ENCODE data around the gene ZNF525.

Gene ZNF525

GRCh38 chr19:53365899-53366493, 491 bp downstream of the ZNF525 start:
- DNase-seq (ENCODE audit: insufficient read length, low spot score) = no peak
- TF ChIP-seq TAF1 (IDR thresholded peaks at IDR 0.05; ENCODE audit: low read depth, low read length) (no peak), POLR2AphosphoS5 (IDR thresholded peaks at IDR 0.05; ENCODE audit: low read depth, low read length) (no peak), POLR2A (IDR thresholded peaks at IDR 0.05; ENCODE audit: low read depth, low read length) (no peak), PAX5 (IDR thresholded peaks at IDR 0.05; ENCODE audit: insufficient read depth, low read length, severe bottlenecking) (no peak), SPI1 (IDR thresholded peaks at IDR 0.05; ENCODE audit: low read depth, low read length) (no peak), POU2F2 (IDR thresholded peaks at IDR 0.05; ENCODE audit: low read depth, low read length) (no peak)
- no peak for FAIRE-seq

DNA sequence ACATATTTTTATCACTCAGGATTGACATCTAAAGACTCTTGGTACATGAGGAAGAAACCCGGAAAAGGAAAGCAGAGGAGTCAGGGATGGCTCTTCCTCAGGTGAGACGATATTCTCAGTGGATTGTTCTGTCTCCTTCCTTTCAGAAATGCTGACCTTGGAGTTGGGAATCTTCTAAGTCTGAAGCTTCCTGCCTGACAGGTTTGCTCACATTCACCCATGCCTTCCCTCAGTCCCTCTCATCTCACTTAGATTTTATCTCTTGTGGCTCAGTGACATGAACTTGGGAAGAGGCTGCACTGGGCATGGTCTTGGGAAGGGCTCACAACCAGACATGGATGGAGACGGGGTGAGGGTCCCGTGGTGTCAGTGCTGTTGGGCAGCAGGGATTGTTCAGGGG, 6.7 kb downstream of the ZNF525 start:
- FAIRE-seq = no peak
- no peak for DNase-seq (ENCODE audit: insufficient read length, low spot score)
- TF ChIP-seq SPI1 (IDR thresholded peaks at IDR 0.05; ENCODE audit: low read depth, low read length) (no peak), PAX5 (IDR thresholded peaks at IDR 0.05; ENCODE audit: insufficient read depth, low read length, severe bottlenecking) (no peak), TAF1 (IDR thresholded peaks at IDR 0.05; ENCODE audit: low read depth, low read length) (no peak), POLR2A (IDR thresholded peaks at IDR 0.05; ENCODE audit: low read depth, low read length) (no peak), POU2F2 (IDR thresholded peaks at IDR 0.05; ENCODE audit: low read depth, low read length) (no peak), POLR2AphosphoS5 (IDR thresholded peaks at IDR 0.05; ENCODE audit: low read depth, low read length) (no peak)

GRCh38 chr19:53374288-53374687, 8.8 kb downstream of the ZNF525 start:
- DNase-seq (ENCODE audit: insufficient read length, low spot score) = no peak
- TF ChIP-seq POLR2AphosphoS5 (IDR thresholded peaks at IDR 0.05; ENCODE audit: low read depth, low read length) (no peak), TAF1 (IDR thresholded peaks at IDR 0.05; ENCODE audit: low read depth, low read length) (no peak), POLR2A (IDR thresholded peaks at IDR 0.05; ENCODE audit: low read depth, low read length) (no peak), SPI1 (IDR thresholded peaks at IDR 0.05; ENCODE audit: low read depth, low read length) (no peak), POU2F2 (IDR thresholded peaks at IDR 0.05; ENCODE audit: low read depth, low read length) (no peak), PAX5 (IDR thresholded peaks at IDR 0.05; ENCODE audit: insufficient read depth, low read length, severe bottlenecking) (no peak)
- no peak for FAIRE-seq

- no peak for DNase-seq (ENCODE audit: insufficient read length, low spot score)
- FAIRE-seq = no peak
- TF ChIP-seq POLR2AphosphoS5 (IDR thresholded peaks at IDR 0.05; ENCODE audit: low read depth, low read length) (no peak), POLR2A (IDR thresholded peaks at IDR 0.05; ENCODE audit: low read depth, low read length) (no peak), TAF1 (IDR thresholded peaks at IDR 0.05; ENCODE audit: low read depth, low read length) (no peak), PAX5 (IDR thresholded peaks at IDR 0.05; ENCODE audit: insufficient read depth, low read length, severe bottlenecking) (no peak), SPI1 (IDR thresholded peaks at IDR 0.05; ENCODE audit: low read depth, low read length) (no peak), POU2F2 (IDR thresholded peaks at IDR 0.05; ENCODE audit: low read depth, low read length) (no peak)
Measured at GRCh38 chr19:53374743-53375142, 9.2 kb downstream of the ZNF525 start.

DNA sequence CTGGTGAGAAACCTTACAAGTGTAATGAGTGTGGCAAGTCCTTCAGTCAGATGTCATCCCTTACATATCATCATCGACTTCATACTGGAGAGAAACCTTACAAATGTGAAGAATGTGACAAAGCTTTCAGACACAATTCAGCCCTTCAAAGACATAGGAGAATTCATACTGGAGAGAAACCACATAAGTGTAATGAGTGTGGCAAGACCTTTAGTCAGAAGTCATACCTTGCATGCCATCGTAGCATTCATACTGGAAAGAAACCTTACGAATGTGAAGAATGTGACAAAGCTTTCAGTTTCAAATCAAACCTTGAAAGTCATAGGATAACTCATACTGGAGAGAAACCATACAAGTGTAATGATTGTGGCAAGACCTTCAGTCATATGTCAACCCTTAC, 15.9 kb downstream of the ZNF525 start:
- FAIRE-seq (no peak), DNase-seq (ENCODE audit: insufficient read length, low spot score) (no peak)
- TF ChIP-seq POU2F2 (IDR thresholded peaks at IDR 0.05; ENCODE audit: low read depth, low read length) (no peak), PAX5 (IDR thresholded peaks at IDR 0.05; ENCODE audit: insufficient read depth, low read length, severe bottlenecking) (no peak), TAF1 (IDR thresholded peaks at IDR 0.05; ENCODE audit: low read depth, low read length) (no peak), POLR2AphosphoS5 (IDR thresholded peaks at IDR 0.05; ENCODE audit: low read depth, low read length) (no peak), SPI1 (IDR thresholded peaks at IDR 0.05; ENCODE audit: low read depth, low read length) (no peak), POLR2A (IDR thresholded peaks at IDR 0.05; ENCODE audit: low read depth, low read length) (no peak)

DNA sequence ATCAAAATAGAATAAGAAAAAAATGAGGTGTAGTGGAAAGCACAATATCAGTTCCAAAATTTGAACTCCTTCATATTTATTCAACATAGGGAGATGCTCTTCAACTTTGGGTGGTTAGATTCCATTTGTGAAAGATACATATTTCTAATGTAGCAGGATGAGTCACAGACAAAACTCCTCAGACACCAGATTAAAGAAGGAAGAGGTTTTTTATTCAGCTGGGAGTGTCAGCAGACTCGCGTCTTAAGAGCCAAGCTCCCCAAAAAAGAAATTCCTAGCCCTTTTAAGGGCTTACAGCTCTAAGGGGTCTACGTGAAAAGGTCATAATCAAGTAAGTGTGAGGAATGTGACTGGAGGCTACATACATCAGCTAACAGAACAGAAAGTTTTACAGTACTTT, 22.7 kb downstream of the ZNF525 start:
- no peak for DNase-seq (ENCODE audit: insufficient read length, low spot score)
- FAIRE-seq = no peak
- TF ChIP-seq POU2F2 (IDR thresholded peaks at IDR 0.05; ENCODE audit: low read depth, low read length) (no peak), TAF1 (IDR thresholded peaks at IDR 0.05; ENCODE audit: low read depth, low read length) (no peak), POLR2AphosphoS5 (IDR thresholded peaks at IDR 0.05; ENCODE audit: low read depth, low read length) (no peak), POLR2A (IDR thresholded peaks at IDR 0.05; ENCODE audit: low read depth, low read length) (no peak), PAX5 (IDR thresholded peaks at IDR 0.05; ENCODE audit: insufficient read depth, low read length, severe bottlenecking) (no peak), SPI1 (IDR thresholded peaks at IDR 0.05; ENCODE audit: low read depth, low read length) (no peak)

- FAIRE-seq = no peak
- no peak for DNase-seq (ENCODE audit: insufficient read length, low spot score)
Measured at GRCh38 chr19:53388904-53389303, 23.4 kb downstream of the ZNF525 start.

DNA sequence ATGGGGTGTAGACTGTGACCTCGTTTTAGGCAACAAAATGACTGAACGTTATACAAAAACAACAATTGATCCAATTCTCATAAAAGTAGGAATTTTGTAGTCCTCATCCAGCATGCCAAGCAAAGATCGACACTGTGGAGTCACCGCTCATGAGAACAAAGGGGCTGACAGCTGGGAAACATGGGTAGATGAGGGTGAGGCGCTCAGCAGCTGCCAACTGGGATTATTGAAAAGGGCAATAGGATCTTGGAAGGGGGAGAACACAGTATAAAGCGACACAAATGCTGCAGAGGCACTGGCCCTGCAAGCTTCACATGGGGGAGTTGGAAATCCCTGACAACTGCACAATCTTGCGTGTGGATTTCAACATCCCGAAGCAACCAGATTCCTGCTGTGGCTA, 24.1 kb downstream of the ZNF525 start:
- FAIRE-seq (no peak), DNase-seq (ENCODE audit: insufficient read length, low spot score) (no peak)

More at GRCh38 chr19:53388904-53389303, 23.4 kb downstream of the ZNF525 start:
- no peak for TF ChIP-seq POU2F2 (IDR thresholded peaks at IDR 0.05; ENCODE audit: low read depth, low read length)
- TF ChIP-seq POLR2A (IDR thresholded peaks at IDR 0.05; ENCODE audit: low read depth, low read length) = no peak
- no peak for TF ChIP-seq TAF1 (IDR thresholded peaks at IDR 0.05; ENCODE audit: low read depth, low read length)
- TF ChIP-seq SPI1 (IDR thresholded peaks at IDR 0.05; ENCODE audit: low read depth, low read length) = no peak
- no peak for TF ChIP-seq PAX5 (IDR thresholded peaks at IDR 0.05; ENCODE audit: insufficient read depth, low read length, severe bottlenecking)
- TF ChIP-seq POLR2AphosphoS5 (IDR thresholded peaks at IDR 0.05; ENCODE audit: low read depth, low read length) = no peak

GRCh38 chr19:53389978-53390377, 24.5 kb downstream of the ZNF525 start:
- no peak for TF ChIP-seq POU2F2 (IDR thresholded peaks at IDR 0.05; ENCODE audit: low read depth, low read length)
- no peak for TF ChIP-seq SPI1 (IDR thresholded peaks at IDR 0.05; ENCODE audit: low read depth, low read length)
- TF ChIP-seq POLR2AphosphoS5 (IDR thresholded peaks at IDR 0.05; ENCODE audit: low read depth, low read length) = no peak
- TF ChIP-seq PAX5 (IDR thresholded peaks at IDR 0.05; ENCODE audit: insufficient read depth, low read length, severe bottlenecking) = no peak
- no peak for TF ChIP-seq TAF1 (IDR thresholded peaks at IDR 0.05; ENCODE audit: low read depth, low read length)
- TF ChIP-seq POLR2A (IDR thresholded peaks at IDR 0.05; ENCODE audit: low read depth, low read length) = no peak

More for the DNA sequence above, 24.1 kb downstream of the ZNF525 start:
- TF ChIP-seq POLR2A (IDR thresholded peaks at IDR 0.05; ENCODE audit: low read depth, low read length) (no peak), POLR2AphosphoS5 (IDR thresholded peaks at IDR 0.05; ENCODE audit: low read depth, low read length) (no peak), TAF1 (IDR thresholded peaks at IDR 0.05; ENCODE audit: low read depth, low read length) (no peak), POU2F2 (IDR thresholded peaks at IDR 0.05; ENCODE audit: low read depth, low read length) (no peak), PAX5 (IDR thresholded peaks at IDR 0.05; ENCODE audit: insufficient read depth, low read length, severe bottlenecking) (no peak), SPI1 (IDR thresholded peaks at IDR 0.05; ENCODE audit: low read depth, low read length) (no peak)

More at GRCh38 chr19:53389978-53390377, 24.5 kb downstream of the ZNF525 start:
- DNase-seq (ENCODE audit: insufficient read length, low spot score) (no peak), FAIRE-seq (no peak)

Measured in GM12891 (cell line).